Adrenal gland (tissue), 5 donors: ENCODE data around the gene APOA5.

ENCODE experiments used
- POLR2A ChIP-seq, 2 donors: fragments of 450-650 bp; IDR thresholded peaks; one replicate each; pipeline ENCODE4 v1.6.1; 2017; ENCODE audit warnings: antibody characterized with exemption in 2 of 2, mild to moderate bottlenecking in 2 of 2, moderate library complexity in 1 of 2
- TF ChIP-seq, protein P1 (sequence below), 6 experiments: fragments of 450-650 bp in 4 of 6; fragments of 200-600 bp in 2 of 6; sonication (generic) in 1 of 6; IDR thresholded peaks; 1 replicate in 5 of 6; 2 replicates in 1 of 6; pipeline versions ENCODE4 v1.5.1 to v1.8.0; 2016 to 2021; ENCODE audit warnings: antibody characterized with exemption in 6 of 6, mild to moderate bottlenecking in 2 of 6, moderate library complexity in 1 of 6
- donor health status: DM: no; HTN: no; CAD: no.

GRCh38 chr11:116773203-116774097 is 18.2 kb downstream of the APOA5 start:
- TF ChIP-seq, protein P1, sequence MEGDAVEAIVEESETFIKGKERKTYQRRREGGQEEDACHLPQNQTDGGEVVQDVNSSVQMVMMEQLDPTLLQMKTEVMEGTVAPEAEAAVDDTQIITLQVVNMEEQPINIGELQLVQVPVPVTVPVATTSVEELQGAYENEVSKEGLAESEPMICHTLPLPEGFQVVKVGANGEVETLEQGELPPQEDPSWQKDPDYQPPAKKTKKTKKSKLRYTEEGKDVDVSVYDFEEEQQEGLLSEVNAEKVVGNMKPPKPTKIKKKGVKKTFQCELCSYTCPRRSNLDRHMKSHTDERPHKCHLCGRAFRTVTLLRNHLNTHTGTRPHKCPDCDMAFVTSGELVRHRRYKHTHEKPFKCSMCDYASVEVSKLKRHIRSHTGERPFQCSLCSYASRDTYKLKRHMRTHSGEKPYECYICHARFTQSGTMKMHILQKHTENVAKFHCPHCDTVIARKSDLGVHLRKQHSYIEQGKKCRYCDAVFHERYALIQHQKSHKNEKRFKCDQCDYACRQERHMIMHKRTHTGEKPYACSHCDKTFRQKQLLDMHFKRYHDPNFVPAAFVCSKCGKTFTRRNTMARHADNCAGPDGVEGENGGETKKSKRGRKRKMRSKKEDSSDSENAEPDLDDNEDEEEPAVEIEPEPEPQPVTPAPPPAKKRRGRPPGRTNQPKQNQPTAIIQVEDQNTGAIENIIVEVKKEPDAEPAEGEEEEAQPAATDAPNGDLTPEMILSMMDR (IDR thresholded peaks at IDR 0.05): no peak
- TF ChIP-seq POLR2A (IDR thresholded peaks at IDR 0.05): no peak
